Right renal pelvis (tissue), 4 donors: ENCODE data around the gene LRRC47. TPM values are rescaled to one million over a fixed set of nuclear protein-coding genes. Genes with fewer than 3 reads are reported as not detected.

Experiments used
- DNase-seq, 4 donors: peaks; one replicate each; pipeline ENCODE4 v3.0.0-alpha.2; 2013; ENCODE audit warnings: low read depth in 4 of 4, low spot score in 3 of 4, missing footprints in 1 of 4
- polyA plus RNA-seq, 4 donors: library from polyadenylated mRNA; unstranded; fragments of 120-200 nt; gene quantifications; one replicate each; pipeline ENCODE4 v1.2.1, GENCODE V29; 2013; ENCODE audit not compliant: insufficient read length in 4 of 4

LRRC47 gene
- polyA plus RNA-seq, 4 donors, result 66.6 to 75.8 (median 69.8) TPM

GRCh38 chr1:3787745-3788605 is 8.3 kb downstream of the LRRC47 start:
- DNase-seq, result no peak

DNA sequence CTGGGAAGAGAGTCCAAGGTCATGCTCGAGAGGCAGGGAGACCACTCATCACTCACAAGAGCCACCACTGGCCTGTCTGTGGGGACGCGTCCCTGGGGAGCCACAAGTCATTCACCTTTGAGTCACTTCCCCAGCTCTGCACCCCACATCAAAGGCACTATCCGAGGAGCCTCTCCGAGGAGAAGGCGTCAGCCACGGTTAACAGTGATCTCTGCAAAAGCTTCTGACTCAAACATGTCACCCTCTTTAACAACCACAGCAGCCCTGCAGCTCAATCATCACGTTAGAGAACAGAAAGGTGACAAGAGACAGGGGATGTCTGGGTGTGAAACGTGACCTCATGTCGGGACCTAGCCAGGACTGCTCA is 9.0 kb downstream of the LRRC47 start:
- no peak for DNase-seq

- no peak for DNase-seq
These were observed 9.6 kb downstream of the LRRC47 start for GRCh38 chr1:3786468-3787348.

DNA sequence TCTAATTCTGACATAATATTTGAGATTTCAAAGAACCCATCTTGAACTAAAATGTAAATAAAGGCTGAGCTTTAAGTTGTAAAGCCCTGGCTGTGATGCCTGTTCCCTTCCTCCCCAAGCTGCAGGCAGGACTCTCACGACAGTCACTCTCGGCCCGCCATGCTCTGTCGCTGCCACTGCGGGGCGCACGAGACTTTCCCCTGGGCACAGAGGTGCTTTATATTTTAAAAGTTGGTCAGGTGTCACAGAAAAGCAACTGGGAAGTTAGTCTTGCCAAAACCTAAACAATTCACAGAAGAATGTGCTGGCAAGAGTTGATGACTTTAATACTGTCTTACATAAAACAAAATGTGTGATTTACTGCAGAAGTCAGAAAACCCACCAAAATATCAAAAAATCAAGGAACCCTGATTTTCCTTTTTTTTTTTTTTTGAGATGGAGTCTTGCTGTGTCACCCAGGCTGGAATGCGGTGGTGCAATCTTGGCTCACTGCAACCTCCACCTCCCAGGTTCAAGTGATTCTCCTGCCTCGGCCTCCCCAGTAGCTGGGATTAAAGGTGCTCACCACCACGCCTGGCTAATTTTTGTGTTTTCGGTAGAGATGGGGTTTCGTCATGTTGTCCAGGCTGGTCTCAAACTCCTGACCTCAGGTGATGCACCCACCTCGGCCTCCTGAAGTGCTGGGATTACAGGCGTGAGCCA is 10.7 kb downstream of the LRRC47 start:
- no peak for DNase-seq

DNA sequence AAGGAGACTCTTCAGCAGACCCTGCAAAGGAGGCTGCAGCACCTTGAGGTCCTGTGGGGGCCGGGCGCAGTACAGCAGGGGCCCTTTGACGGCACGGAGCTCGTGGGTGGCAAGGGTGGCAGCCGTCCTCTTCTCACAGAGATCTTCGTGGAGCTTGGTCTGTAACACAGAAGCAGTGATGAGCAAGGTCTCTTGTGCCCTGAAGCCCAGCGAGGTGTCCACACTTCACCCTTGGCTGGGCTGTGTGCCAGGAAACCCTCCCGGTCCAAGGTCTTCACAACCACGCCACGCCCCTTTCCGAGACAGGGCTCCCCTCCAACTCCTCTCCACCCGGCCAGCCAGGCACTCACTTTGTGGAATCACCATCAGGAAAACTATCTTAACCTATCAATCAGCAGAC is 11.3 kb downstream of the LRRC47 start:
- no peak for DNase-seq

- no peak for DNase-seq
These were observed 12.4 kb downstream of the LRRC47 start for GRCh38 chr1:3783651-3784474.

DNA sequence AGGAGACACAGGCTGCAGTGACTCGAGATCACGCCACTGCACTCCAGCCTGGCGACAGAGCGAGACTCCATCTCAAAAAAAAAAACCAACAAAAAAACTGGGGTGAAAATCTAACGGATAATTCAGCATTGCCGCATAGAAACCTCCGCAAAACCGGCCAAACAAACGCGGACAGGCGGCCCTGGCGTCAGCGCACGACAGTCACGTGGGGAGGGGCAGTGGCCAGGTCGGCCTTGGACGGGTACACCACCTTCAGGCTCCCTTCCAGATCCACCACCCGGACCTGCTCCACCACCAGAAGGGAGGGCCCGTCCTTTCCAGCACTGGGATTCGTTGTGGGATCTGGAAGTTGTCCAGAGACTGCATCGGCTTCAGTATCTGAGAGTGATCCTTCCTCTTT is 15.4 kb downstream of the LRRC47 start:
- DNase-seq, result no peak

- DNase-seq, result no peak
These were observed 16.3 kb downstream of the LRRC47 start for GRCh38 chr1:3779912-3780416.

- DNase-seq, result no peak
These were observed 16.9 kb downstream of the LRRC47 start for GRCh38 chr1:3779265-3779911.

GRCh38 chr1:3778590-3779264 is 17.6 kb downstream of the LRRC47 start:
- no peak for DNase-seq

- no peak for DNase-seq
These were observed 18.4 kb downstream of the LRRC47 start for GRCh38 chr1:3777647-3778589.

DNA sequence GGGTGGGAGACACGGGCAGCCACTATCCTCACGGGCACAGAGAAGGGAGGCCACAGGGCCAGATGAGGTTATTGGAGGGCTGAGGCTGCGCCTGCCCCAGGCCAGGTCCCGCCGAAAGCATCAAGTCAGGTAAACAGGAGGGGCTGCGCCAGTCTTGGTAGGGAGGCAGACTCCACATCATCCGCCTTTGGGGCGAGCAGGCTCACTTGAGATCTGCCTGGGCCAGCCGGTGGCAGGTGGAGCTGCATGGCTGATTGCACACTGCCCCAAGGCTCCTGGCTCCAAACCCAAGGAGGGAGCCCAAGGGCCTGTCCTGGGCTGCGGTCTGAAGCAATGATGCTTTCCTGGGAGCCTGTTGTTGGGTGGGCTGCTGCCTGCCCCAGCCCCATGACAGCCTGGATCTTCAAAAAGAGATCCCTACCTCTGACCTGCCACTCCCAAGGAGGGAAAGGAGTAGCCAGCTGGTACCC is 19.2 kb downstream of the LRRC47 start:
- DNase-seq, result no peak

DNA sequence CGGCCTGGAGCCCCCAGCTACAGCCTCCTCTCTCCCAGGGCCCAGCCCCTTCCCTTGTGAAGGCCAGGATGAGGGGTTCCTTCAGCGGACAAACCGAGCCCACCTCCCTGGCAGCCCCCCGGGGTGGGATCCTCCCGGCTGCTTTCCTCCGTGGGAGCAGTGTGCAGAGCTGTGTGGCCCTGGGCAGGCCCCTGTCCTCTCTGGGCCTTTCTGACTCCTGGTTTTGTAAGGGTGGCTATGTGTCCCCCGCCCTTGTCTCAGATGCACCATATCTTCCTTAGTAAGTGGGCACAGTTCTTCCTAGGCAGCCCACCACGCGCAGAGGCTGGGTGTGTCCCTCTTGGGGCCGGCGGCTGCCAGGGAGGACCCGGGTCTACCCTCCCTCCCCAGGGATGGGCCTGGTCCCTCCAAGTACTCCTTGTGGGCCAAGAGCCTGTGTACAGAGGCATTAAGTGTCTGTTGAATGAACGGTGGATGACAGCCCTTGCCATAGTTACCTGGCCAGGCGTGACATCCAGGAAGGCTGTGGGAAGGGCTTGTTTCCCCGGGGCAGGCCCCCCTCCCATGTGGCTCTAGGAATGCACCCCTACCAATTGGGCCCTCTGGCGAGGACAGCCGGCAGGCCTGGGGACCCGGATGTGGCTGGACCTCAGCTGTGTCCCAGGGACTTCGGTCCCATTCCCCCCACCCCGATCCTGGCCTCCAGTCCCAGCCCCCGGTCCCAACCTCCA is 19.9 kb downstream of the LRRC47 start:
- DNase-seq, result no peak

DNA sequence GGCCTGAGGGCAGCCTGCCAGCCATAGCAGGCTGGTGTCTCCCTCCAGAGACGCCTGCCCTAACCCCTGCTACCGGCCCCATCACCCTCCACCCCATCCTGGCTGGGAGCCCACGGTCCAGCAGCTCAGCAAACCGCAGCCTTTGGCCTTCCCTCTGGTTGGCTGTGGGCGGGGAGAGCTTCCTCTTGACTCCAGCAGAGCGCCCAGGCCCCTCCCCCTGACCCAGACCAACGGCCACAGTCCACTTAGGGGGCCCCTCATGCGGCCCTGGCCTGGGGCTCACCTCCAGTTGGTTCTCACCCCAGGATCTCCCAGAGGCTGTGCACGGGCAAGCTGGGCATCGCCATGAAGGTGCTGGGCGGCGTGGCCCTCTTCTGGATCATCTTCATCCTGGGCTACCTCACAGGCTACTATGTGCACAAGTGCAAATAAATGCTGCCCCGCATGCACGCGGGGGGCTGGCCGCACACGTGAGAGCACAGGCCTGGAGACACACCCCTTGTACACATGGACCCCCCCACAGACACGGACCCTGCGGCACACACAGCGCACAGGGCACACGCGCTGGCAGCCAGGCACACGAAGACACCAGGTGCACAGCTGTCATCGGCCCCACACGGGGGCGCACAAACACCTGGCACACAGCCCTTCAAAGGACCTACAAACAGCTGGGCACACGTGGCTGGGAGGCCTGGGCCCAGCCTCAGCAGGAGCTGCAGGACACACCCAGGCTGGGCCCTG is 20.6 kb downstream of the LRRC47 start:
- DNase-seq, result no peak

DNA sequence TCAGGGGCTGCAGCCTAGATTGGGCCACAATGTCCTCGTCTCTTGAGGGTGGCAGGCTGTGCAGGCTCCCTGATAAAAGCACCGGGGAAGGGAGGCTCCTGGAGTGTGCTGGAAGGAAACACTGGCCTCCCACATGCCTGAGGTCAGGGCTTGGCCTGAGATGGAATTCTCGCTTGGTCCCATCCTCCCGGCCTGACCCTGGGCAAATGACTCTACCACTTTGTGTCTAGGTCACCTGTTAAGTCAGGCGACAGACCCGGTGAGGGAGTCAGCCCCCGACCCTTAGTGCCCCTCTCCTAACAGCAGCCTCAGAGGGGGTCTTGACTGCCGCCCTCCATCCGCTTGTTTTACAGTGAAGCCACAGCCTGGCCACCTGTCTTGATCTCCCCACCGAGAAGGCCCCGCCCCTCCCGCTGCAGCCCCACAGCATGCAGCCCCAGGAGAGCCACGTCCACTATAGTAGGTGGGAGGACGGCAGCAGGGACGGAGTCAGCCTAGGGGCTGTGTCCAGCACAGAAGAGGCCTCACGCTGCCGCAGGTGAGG is 21.3 kb downstream of the LRRC47 start:
- no peak for DNase-seq

GRCh38 chr1:3774276-3774945 is 21.9 kb downstream of the LRRC47 start:
- no peak for DNase-seq
